ENCODE measurements around the gene GHRHR.

GHRHR gene

GRCh38 chr7:30917216-30917893, 46.4 kb upstream of the GHRHR start:
- no peak for DNase-seq (ENCODE audit: low read depth)
- TF ChIP-seq CTCF (IDR thresholded peaks at IDR 0.05; ENCODE audit: insufficient read depth, low read depth, low read length, missing control alignments): no peak
- H3K4me3 ChIP-seq (ENCODE audit: low read depth, low read length): no peak overlapping the region

- no peak for DNase-seq (ENCODE audit: low read depth)
- no peak overlapping the region for H3K4me3 ChIP-seq (ENCODE audit: low read depth, low read length)
- TF ChIP-seq CTCF (IDR thresholded peaks at IDR 0.05; ENCODE audit: insufficient read depth, low read depth, low read length, missing control alignments): no peak
Observed at GRCh38 chr7:30918676-30919075, 45.1 kb upstream of the GHRHR start.

GRCh38 chr7:30920021-30920583, 43.7 kb upstream of the GHRHR start:
- H3K4me3 ChIP-seq (ENCODE audit: low read depth, low read length): no peak overlapping the region
- no peak for DNase-seq (ENCODE audit: low read depth)
- TF ChIP-seq CTCF (IDR thresholded peaks at IDR 0.05; ENCODE audit: insufficient read depth, low read depth, low read length, missing control alignments): no peak

GRCh38 chr7:30920584-30921539, 42.9 kb upstream of the GHRHR start:
- no peak for TF ChIP-seq CTCF (IDR thresholded peaks at IDR 0.05; ENCODE audit: insufficient read depth, low read depth, low read length, missing control alignments)
- DNase-seq (ENCODE audit: low read depth): no peak
- H3K4me3 ChIP-seq (ENCODE audit: low read depth, low read length): no peak overlapping the region

GRCh38 chr7:30921540-30922401, 42.0 kb upstream of the GHRHR start:
- no peak for TF ChIP-seq CTCF (IDR thresholded peaks at IDR 0.05; ENCODE audit: insufficient read depth, low read depth, low read length, missing control alignments)
- no peak for DNase-seq (ENCODE audit: low read depth)
- no peak overlapping the region for H3K4me3 ChIP-seq (ENCODE audit: low read depth, low read length)

GRCh38 chr7:30922596-30922995, 41.2 kb upstream of the GHRHR start:
- DNase-seq (ENCODE audit: low read depth): no peak
- no peak for TF ChIP-seq CTCF (IDR thresholded peaks at IDR 0.05; ENCODE audit: insufficient read depth, low read depth, low read length, missing control alignments)
- no peak overlapping the region for H3K4me3 ChIP-seq (ENCODE audit: low read depth, low read length)
